ENCODE data around the gene GLI3.

DNA sequence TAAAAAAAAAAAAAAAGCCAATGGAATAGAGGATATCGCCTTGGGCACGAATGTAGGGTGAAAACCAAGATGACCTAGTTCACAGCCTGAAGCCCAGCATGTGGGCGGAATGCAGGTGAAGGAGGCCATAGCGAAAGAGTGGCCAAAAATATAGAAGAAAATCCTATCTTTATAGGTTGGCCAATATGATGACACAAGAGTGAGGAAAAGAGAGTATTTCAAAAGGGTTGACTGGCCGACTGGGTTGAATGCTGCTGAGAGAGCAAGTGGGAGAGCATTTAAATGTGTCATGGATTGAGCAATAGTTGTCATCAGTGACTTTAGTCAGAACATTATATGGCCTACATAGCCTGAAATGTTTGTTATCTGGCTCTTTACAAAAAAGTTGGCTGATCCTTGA lies 17.2 kb upstream of the GLI3 start:
- TF ChIP-seq, protein P1, sequence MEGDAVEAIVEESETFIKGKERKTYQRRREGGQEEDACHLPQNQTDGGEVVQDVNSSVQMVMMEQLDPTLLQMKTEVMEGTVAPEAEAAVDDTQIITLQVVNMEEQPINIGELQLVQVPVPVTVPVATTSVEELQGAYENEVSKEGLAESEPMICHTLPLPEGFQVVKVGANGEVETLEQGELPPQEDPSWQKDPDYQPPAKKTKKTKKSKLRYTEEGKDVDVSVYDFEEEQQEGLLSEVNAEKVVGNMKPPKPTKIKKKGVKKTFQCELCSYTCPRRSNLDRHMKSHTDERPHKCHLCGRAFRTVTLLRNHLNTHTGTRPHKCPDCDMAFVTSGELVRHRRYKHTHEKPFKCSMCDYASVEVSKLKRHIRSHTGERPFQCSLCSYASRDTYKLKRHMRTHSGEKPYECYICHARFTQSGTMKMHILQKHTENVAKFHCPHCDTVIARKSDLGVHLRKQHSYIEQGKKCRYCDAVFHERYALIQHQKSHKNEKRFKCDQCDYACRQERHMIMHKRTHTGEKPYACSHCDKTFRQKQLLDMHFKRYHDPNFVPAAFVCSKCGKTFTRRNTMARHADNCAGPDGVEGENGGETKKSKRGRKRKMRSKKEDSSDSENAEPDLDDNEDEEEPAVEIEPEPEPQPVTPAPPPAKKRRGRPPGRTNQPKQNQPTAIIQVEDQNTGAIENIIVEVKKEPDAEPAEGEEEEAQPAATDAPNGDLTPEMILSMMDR (conservative IDR thresholded peaks at IDR 0.05 in 1 of 2, IDR thresholded peaks at IDR 0.05 in 1 of 2; ENCODE audit: extremely low read depth in 1 of 2, insufficient read depth in 1 of 2, low read depth in 1 of 2, low read length in 2 of 2), result no peak
- TF ChIP-seq EZH2 (IDR thresholded peaks at IDR 0.05; ENCODE audit: borderline replicate concordance, low read length), result no peak
